NCI-H774 (cell line): ENCODE measurements around the gene KIAA0586.
"Not testable (repeated sequence)": the region's sequence is repeated elsewhere in the genome, so short reads cannot be mapped to it uniquely, and the experiment has no call there.

ENCODE experiments used
- DNase-seq: peaks from one replicate; lab custom pipeline; 2025; lab: John Stamatoyannopoulos, UW

KIAA0586 gene

DNA sequence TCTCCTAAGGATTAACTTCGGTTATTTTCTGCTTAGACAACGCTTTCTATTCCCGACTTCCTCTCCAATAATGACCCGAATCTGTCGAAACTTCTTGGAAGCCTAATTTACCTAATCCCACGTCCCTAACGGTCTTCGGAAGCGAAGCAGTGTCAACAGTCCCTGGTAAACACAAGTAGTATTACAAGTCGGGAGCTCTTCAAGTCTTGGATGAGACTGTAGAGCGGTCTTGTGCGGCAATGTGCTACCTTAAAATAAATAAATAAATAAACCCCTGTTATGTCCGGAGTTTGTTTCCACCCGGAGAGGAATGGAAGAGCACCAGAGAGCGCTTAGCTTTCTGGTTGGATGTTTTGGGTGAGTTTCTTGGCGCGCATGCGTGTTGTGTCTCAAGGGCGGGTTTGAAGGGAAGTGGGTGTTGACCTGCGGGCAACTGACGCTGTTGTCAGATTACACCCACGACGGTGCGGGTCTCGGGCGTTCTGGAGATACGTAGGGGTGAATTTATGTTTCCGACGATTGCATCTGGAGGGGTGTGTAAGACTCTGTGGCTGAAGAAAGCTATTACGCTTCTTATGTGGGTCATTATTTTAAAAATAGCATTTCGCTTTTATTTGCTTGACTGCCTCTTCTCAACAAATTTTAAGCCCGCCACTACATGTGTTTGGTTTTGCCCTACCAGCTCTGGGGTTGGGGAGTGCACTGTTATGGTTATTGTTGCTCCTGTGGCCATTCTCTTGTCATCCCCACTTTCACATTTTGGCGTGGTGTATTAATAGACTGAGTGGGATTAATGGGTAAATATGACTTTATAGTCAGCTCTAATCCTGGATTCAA is at the start of gene KIAA0586, which contains the start of gene TIMM9:
KIAA0586 (plus strand) TSS at position 439 of the 837 bp plus-strand sequence. CDS start 546 bp downstream, outside the sequence.
TIMM9 (minus strand) TSS at position 251 of the 837 bp plus-strand sequence. CDS start 15,586 bp downstream, outside the sequence.
- DNase-seq: peak; percentile 87

DNA sequence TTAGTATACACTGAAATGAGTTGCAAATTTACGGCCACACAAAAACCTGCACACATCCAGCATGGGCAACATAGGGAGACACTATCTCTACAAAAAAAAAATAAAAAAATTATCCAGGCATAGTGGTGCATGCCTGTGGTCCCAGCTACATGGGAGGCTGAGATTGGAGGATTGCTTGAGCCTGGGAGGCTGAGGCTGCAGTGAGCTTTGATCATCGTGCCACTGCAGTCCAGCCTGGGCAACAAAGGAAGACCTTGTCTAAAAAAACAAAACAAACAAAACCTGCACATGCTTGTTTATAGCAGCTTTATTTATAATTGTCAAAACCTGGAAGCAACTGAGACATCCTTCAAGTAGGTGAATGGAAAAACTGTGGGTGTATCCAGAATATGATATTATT is 36.7 kb upstream of the KIAA0586 start:
- DNase-seq: no peak

DNA sequence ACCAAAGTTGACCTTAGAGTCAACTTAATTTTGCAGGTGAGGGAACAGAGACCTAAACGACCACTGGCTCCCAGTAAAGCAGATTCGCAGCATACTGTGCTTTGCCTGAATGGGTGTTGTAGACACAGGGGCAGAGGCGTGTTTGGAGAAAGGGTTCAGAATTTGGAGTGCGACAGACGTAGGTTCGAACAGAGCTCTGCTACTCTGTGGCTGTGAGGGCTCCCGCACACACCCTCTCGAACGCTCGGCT is 32.0 kb upstream of the KIAA0586 start:
- no peak for DNase-seq

DNA sequence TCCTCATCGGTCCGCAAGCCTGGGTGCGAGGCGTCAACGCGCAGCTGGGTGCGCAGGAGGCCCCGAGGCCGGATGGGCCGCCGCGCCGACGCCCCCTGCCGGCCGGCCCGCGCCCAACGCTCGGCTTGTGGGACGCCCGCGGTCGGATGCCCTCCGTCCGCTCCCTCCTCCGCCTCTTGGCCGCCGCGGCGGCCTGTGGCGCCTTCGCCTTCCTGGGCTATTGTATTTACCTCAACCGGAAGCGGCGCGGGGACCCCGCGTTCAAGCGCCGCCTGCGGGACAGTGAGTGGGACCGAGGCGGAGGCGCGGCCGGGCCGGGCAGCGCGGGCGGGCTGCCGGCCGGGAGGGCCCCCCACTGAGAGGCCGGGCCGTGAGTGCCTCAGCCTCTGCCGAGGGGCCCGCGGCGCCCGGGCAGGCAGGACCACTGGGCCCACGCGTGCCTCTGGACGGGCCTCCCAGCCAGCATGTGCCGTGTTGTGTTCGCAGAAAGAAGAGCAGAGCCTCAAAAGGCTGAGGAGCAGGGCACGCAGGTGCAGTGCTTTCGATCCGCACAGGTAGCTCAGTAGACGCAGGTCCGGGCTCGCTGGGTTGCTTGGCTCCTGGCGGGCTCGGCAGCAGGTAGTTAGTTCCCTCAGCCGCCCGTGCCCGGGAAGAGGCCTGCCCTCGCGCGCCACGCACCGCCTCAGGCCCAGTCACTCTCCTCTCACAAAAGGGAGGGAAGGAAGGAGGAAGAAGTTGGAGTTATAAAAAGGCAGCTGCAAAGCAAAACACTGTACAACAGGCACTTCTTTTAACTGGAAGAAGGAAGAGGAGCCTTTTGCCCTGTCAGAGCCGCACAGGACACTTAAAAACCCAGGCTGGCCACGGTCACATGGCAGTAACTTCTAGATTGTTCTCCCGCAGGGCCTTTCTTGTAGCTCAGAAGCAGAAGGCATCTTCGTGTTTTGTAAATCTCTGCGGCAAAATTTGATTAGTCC is 31.4 kb upstream of the KIAA0586 start, which contains the start of gene TOMM20L:
TOMM20L (plus strand) TSS at position 119 of the 977 bp plus-strand sequence; CDS start at position 147, 28 bp downstream.
- peak; percentile 26 for DNase-seq

DNA sequence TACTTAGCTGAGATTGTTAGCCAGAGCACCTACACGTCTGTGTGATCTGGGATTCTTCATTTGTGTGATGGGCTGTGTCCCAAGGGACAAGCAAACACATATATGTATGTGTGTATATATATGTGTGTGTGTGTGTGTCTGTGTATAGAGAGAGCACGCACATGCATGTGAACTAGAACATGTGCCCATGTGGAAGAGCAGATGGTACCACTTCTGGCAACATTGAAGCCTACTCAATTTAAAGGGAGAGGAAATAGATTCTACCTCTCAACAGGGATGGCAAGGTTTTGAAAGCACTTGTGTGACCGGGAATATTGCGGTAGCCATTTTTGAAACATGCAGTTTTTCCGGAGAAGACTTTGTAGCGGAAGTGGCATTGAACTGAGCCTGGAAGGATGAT is 30.4 kb upstream of the KIAA0586 start:
- DNase-seq: no peak

DNA sequence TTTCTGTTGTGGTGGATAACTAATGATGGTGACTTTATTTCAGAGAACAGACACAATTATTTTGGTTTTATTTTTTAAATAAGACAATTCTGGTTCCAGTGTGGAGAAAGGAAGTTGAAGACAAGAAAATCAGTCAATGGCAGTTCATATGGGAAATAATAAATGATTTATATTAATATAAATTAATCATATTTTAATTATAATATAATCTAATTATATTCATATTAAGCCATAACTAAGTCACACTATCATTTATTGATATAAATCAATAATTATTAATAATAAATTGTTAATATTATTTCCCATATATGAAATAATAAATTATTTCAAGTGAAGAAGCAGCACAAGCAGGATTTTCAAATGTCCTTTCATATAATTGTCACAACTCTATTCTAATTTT is 29.0 kb upstream of the KIAA0586 start:
- DNase-seq: no peak

DNA sequence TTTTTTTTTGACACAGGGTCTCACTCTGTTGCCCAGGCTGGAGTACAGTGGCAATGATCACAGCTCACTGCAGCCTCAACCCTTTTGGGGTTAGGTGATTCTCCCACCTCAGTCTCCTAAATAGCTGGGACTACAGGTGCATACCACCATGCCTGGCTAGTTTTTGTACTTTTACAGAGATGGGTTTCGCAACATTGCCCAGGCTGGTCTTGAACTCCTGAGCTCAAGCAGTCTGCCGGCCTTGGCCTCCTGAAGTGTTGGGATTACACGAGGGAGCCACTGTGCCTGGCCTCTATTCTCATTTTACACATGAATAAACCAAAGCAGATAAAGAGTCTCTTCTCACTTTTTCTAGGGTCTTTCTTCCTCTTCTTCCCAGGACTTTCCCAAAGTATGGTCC is 28.6 kb upstream of the KIAA0586 start:
- DNase-seq: no peak

DNA sequence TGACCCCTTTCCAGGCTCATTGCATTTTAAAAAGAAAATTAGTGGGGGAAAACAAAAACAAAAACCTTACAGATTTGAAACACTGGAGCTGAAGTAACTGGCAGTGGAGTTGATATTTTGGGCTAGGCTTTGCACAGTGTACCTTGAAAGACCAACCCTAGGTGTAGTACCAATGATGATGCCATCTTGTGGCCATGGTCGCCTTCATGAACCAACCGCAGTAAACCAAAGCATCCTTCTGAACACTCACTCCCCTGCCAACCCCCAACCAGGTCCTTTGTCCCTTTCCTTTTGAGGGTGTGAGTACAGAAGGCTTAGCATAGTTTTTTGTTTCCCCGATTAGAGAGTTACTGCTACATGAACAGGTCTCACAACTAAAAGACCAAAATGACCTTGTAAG is 25.9 kb upstream of the KIAA0586 start:
- DNase-seq: no peak

DNA sequence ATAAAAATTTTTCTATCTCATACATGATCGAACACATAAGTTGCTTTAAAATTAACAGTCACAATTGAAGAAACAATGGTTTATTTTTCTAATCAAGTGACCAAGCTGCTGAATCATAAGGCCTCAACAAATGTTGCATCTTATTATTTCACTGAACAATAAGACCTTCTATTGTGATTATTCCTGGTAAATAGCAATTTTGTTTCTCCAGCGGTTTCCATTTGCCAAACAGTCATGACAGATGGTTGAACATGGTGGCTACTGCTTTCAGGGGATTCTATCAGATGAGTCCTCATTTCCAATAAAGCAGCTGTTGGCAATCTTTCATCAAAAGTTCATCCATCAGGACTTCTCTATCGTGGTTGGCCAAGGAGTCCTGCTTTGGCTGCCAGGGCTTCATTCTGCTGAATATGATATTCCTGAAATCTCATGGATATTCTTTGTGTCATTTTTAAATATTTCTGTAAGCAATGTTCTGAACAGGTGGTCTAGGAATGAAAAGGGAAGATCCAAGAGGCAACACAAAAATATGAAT is 18.8 kb upstream of the KIAA0586 start:
- no peak for DNase-seq

DNA sequence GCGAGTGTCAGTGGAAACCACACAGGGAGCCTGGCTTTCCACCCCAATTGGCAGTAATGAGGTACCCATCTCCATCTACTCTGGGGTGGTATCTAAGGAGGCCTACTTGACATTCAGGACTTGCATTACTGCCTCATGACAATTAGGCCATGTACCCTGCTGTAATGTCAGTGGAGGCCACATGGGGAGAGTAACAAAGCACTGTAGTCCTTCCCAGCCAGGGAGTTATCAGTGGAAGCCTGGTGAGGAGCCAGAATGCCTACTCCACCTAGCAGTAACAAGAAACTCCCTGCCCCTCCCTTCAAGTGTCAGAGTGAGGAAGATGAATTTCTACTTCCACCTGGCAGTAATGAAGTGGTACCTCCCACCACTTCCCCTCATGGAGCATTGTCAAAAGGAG is 12.7 kb upstream of the KIAA0586 start:
- DNase-seq: no peak

DNA sequence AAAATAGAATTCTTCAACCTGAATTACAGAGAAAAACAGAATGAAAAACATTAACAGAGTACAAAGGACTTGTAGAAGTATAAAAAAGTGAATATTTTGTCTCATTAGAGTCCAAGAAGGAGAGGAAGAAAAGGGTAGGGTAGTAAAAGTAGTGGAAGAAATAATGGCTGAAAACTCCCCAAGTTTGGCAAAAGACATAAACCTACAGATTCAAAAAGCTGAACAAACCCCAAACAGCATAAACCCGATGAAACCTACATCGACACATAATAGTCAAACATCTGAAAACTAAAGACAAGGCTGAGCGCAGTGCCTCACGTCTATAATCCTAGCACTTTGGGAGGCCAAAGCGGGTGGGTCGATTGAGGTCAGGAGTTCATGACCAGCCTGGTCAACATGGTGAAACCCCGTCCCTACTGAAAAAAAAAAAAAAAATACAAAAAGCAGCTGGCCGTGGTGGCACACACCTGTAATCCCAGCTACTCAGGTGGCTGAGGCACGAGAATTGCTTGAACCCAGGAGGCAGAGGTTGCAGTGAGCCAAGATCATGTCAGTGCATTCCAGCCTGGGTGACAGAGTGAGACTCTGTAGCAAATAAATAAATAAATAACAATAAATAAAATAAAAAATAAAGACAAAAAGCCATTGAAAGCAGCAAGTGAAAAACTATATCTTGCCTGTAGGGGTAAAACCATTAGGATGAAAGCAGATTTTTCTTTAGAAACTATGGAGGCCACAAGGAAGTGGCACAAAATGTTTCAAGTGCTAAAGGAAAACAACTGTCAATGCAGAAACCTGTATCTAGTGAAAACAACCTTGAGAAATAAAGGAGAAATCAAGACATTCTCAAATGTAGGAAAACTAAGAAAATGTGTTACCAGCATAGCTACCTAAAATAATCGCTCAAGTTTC is 11.6 kb upstream of the KIAA0586 start:
- no peak for DNase-seq

DNA sequence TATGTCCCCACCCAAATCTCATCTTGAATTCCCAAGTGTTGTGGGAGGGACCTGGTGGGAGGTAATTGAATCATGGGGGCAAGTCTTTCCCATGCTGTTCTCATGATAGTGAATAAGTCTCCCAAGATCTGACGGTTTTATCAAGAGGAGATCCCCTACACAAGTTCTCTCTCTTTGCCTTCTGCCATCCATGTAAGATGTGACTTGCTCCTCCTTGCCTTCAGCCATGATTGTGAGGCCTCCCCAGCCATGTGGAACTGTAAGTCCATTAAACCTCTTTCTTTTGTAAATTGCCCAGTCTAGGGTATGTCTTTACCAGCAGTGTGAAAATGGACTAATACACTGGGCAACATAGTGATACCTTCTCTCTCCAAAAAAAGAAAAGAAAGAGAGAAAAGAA is 10.6 kb upstream of the KIAA0586 start:
- DNase-seq: not testable (repeated sequence)

DNA sequence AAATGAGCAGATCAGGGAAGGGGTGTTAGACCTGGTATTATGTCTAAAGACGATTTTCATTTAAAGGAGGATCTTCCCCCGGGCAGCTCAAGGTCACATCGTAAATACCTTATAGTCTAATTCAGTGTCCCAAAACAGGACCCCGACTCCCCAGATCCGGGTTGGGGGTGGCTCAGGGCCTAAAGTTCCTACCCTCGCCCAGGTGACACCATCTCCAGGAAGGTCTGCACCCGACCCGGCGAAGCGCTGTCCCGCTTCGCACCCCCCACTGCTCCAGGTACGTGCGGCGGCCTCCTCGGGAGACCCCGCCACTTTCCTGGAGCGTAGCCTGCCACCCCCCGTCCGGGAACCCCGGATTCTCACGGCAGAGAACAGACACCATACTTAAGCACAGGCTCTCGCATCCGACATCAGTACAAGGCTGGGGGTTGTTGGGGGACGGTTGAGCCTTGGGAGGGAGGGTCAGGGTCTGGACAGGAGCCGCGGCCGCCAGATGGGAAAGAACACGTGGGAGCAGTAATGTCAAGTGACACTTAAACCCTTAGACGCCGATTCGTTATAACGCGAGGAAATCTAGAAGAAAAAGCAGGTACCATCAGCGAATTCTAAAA is 744 bp upstream of the KIAA0586 start:
- DNase-seq: peak; percentile 6

DNA sequence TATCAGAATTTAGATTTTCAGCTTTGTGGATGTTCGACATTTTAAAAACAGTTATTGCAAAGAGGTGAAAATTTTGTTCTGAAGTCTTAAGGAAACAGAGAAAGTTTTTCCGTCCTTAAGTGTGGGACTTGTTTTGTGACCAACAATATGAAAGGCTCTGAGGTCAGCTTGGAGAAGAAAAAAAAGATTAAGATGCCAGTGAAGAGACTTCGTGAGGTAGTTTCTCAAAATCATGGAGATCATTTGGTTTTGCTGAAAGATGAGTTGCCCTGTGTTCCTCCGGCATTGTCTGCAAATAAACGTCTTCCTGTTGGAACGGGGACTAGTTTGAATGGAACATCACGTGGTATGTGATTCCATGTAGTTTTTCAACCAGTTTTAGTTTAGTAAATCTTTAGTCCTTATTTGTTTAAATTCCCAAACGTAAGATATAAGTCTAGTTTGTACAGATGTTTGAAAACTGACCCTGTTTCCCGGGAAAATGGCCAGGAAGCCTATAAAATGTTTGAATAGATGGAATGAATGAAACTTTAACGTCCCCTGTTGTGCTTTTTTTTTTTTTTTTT is 682 bp downstream of the KIAA0586 start:
- DNase-seq: peak; percentile 0

DNA sequence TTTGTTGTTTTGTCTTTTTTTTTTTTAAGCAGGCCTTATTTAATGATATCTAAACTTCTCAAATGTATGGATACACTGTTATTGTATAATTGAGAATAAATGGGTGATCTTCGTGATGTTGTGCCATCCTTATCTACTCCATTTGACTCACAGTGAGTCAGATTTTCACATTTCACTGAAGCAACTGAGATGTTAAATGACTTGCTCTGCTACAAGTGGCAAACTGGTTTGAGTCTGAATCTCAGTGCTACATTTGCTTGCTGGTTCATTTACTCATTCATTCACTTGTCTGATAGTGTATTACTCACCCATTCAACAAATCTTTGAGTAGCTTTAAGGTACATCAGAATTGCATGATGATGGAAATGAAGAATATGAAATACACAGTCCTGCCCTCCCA is 2.6 kb downstream of the KIAA0586 start:
- no peak for DNase-seq

DNA sequence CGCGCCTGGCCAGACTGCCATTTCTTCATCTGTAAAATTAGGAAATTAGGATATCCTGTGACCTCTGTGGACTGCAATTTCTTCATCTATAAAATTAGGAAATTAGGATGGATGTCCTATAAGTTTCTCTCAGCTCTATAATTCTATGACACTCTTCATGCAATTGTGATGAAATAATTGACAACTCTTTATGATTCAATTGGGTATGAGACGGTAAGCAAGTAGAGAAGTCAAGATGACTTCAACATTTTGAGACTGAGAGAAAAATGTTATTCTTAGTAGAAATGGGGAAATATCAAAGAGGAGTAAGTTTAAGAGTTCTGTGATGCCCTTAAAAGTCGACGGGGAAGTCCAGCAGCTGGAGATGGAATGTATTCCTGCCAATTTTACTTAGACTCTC is 12.0 kb downstream of the KIAA0586 start:
- DNase-seq: no peak

DNA sequence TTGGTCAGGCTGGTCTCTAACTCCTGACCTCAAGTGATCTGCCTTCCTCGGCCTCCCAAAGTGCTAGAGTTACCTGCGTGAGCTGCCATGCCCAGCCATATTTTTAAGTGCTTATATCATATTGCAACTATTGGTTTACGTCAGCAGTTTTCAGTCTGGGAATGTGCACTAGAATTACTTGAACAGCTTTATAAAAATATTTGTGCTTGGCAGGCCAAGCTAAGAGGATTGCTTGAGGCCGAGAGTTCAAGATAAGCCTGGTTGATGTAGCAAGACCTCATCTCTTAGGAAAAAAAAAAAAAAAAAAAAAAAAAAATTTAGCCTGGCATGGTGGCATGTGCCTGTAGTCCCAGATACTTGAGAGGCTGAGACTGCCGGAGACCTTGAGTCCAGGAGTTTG is 17.1 kb downstream of the KIAA0586 start:
- no peak for DNase-seq

DNA sequence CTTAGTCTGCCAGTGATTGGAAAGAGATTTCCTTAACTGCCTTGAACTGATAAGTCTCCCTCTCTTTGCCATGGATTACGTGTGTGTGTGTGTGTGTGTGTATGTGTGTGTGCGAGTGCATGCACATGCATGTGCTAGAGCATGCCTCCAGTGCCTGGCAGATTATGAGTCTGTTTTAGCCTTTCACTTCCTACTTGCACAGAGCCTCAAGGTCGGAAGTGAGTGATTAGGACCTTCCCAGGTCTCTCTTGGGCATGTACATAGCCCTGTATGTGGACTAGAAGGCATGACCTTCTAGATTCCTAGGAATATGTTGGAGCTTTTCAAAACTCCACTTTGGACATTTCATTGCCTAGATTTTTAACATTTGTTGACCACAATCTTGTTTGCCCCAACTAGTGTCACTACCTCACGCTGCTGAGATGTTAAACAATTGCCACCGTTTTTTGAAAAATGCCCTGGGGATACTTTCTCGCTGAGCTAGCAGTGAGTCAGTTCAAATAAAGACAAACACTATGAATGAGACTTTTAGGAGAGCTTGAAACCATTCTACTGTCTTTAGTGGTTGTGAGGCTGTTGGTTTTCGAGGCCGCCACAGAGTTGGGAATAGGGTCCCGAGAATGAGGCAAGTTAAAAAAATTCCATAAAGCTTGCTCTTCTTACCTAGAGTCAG is 28.2 kb downstream of the KIAA0586 start:
- DNase-seq: no peak

DNA sequence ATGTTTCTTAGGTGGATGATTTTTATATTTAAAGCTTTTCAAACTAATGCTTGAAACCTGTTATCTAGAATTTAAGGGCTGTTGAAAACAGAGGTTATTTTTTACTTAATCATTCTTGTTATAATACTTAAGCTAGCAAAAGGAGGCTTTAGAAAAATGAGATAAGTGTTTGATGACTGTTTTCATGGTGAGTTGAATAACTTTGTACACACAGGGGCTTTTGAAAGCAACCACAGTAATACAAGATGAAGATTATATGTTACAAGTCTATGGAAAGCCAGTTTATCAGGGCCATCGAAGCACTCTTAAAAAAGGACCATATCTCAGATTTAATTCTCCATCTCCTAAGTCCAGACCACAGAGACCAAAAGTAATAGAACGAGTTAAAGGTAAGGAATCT is 33.3 kb downstream of the KIAA0586 start:
- DNase-seq: no peak

DNA sequence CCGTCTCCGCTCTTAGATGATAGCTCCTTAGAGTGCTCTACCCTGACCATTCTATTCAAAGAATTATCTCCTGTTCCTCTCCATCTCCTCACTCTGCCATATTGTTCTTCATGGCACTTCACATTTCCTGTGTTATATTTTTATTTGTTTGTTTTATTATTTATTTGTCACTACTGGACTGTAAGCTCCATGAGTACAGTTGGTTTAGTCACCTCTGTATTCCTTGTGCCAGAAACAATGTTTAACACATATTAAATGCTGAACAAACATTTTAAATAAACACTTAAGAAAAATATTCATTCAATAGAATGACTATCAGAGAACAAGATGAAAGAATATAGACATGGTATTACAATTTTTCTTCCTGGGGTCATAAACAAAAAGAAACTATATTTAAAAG is 35.6 kb downstream of the KIAA0586 start:
- DNase-seq: no peak
